Choroid plexus epithelial cell (primary cell): ENCODE results near the gene PCSK2.

Experiments
- DNase-seq: peaks from one replicate; pipeline ENCODE4 v3.0.0-alpha.2; 2010; ENCODE audit warnings: low read depth
- H3K4me3 ChIP-seq: 2 replicates; pipeline ENCODE4 v1.5.1; 2011; ENCODE audit warnings: low read depth, mild to moderate bottlenecking, control low read depth, low read length, moderate library complexity
- CTCF ChIP-seq: conservative IDR thresholded peaks from 2 replicates; pipeline ENCODE4 v1.5.1; 2011; ENCODE audit warnings: low read depth, mild to moderate bottlenecking, control low read depth, inconsistent platforms, low read length, moderate library complexity

The PCSK2 gene

GRCh38 chr20:17399303-17399985, 172.6 kb downstream of the PCSK2 start:
- no peak overlapping the region for H3K4me3 ChIP-seq
- TF ChIP-seq CTCF: no peak
- DNase-seq: no peak

GRCh38 chr20:17403461-17403860, 176.6 kb downstream of the PCSK2 start:
- H3K4me3 ChIP-seq: no peak overlapping the region
- no peak for TF ChIP-seq CTCF
- DNase-seq: no peak

GRCh38 chr20:17406051-17406590, 179.3 kb downstream of the PCSK2 start:
- TF ChIP-seq CTCF: no peak
- DNase-seq: no peak
- no peak overlapping the region for H3K4me3 ChIP-seq

- no peak overlapping the region for H3K4me3 ChIP-seq
- no peak for TF ChIP-seq CTCF
- DNase-seq: no peak
These were observed 180.7 kb downstream of the PCSK2 start for GRCh38 chr20:17407550-17407949.

GRCh38 chr20:17417225-17417624, 190.4 kb downstream of the PCSK2 start:
- no peak for TF ChIP-seq CTCF
- DNase-seq: no peak
- H3K4me3 ChIP-seq: no peak overlapping the region

GRCh38 chr20:17418737-17419136, 191.9 kb downstream of the PCSK2 start:
- DNase-seq: no peak
- H3K4me3 ChIP-seq: no peak overlapping the region
- TF ChIP-seq CTCF: no peak

- TF ChIP-seq CTCF: no peak
- DNase-seq: no peak
These were observed 192.7 kb downstream of the PCSK2 start for GRCh38 chr20:17419479-17420041.

More at GRCh38 chr20:17419479-17420041, 192.7 kb downstream of the PCSK2 start:
- H3K4me3 ChIP-seq: no peak overlapping the region
